ENCODE measurements around the gene FABP3. TPM values are rescaled to one million over a fixed set of nuclear protein-coding genes. Genes with fewer than 3 reads are reported as not detected.

Gene FABP3
- total RNA-seq, 2 experiments from 2014 or later, result not detected

GRCh38 chr1:31382379-31382989 lies 9.6 kb upstream of the FABP3 start:
- H3K27me3 ChIP-seq (ENCODE audit: control insufficient read depth in 1 of 2, insufficient read depth in 2 of 2, low read length in 2 of 2), result peaks cover 3 to 14% of the 10 kb centered on the region in 2 experiments
- no peak overlapping the region for H3K27ac ChIP-seq (ENCODE audit: low read depth in 1 of 2, low read length in 2 of 2)
- no peak for TF ChIP-seq CTCF (IDR thresholded peaks at IDR 0.05)
- CTCF ChIA-PET, result no interaction called here
- POLR2A ChIA-PET, result no interaction called here
- no peak for DNase-seq
- no peaks in the 10 kb centered on the region for H3K4me1 ChIP-seq (ENCODE audit: insufficient read depth, low read length)
- H3K36me3 ChIP-seq (ENCODE audit: insufficient read depth, low read length), result no peaks in the 10 kb centered on the region
- intact Hi-C loops (cut with DNase I, micrococcal nuclease), result no loop called here
- Mint-ChIP-seq H3K27ac (no peak overlapping the region), H3K9me3 (no peaks in the 10 kb centered on the region), H3K4me3 (no peak overlapping the region), H3K4me1 (ENCODE audit: low read depth) (no peaks in the 10 kb centered on the region), H3K27me3 (peaks cover 32% of the 10 kb centered on the region), H3K36me3 (ENCODE audit: low read depth) (no peaks in the 10 kb centered on the region)
- no peak overlapping the region for H3K4me3 ChIP-seq (ENCODE audit: low read length)
- no peak for ATAC-seq (ENCODE audit: poor library complexity)
- no peaks in the 10 kb centered on the region for H3K9me3 ChIP-seq (ENCODE audit: control insufficient read depth in 1 of 2, insufficient read depth in 1 of 2, low read length in 2 of 2)

- H3K9me3 ChIP-seq (ENCODE audit: control insufficient read depth in 1 of 2, insufficient read depth in 1 of 2, low read length in 2 of 2), result no peaks in the 10 kb centered on the region
- no peak overlapping the region for H3K4me3 ChIP-seq (ENCODE audit: low read length)
- intact Hi-C loops (cut with DNase I, micrococcal nuclease), result no loop called here
- no peak overlapping the region for H3K4me3 Mint-ChIP-seq
- H3K4me1 Mint-ChIP-seq (ENCODE audit: low read depth), result no peaks in the 10 kb centered on the region
- ChIA-PET CTCF (no interaction called here), POLR2A (no interaction called here)
- DNase-seq (no peak), ATAC-seq (ENCODE audit: poor library complexity) (no peak)
- H3K27ac Mint-ChIP-seq, result no peak overlapping the region
- no peak overlapping the region for H3K27ac ChIP-seq (ENCODE audit: low read depth in 1 of 2, low read length in 2 of 2)
- no peak for TF ChIP-seq CTCF (IDR thresholded peaks at IDR 0.05)
- H3K4me1 ChIP-seq (ENCODE audit: insufficient read depth, low read length), result no peaks in the 10 kb centered on the region
- H3K9me3 Mint-ChIP-seq, result no peaks in the 10 kb centered on the region
- no peaks in the 10 kb centered on the region for H3K36me3 ChIP-seq (ENCODE audit: insufficient read depth, low read length)
- peaks cover 32% of the 10 kb centered on the region for H3K27me3 Mint-ChIP-seq
- peaks cover 3 to 14% of the 10 kb centered on the region in 2 experiments for H3K27me3 ChIP-seq (ENCODE audit: control insufficient read depth in 1 of 2, insufficient read depth in 2 of 2, low read length in 2 of 2)
- H3K36me3 Mint-ChIP-seq (ENCODE audit: low read depth), result no peaks in the 10 kb centered on the region
These were observed 8.8 kb upstream of the FABP3 start for GRCh38 chr1:31381394-31382294.

- no peak overlapping the region for H3K4me3 Mint-ChIP-seq
- no peak for TF ChIP-seq CTCF (IDR thresholded peaks at IDR 0.05)
- DNase-seq (no peak), ATAC-seq (ENCODE audit: poor library complexity) (no peak)
- H3K27me3 Mint-ChIP-seq, result peaks cover 24% of the 10 kb centered on the region
- H3K27ac Mint-ChIP-seq, result no peak overlapping the region
- ChIA-PET POLR2A (no interaction called here), CTCF (interaction anchor here (0.5 kb wide), 1 partner anchor 492 kb away, joined by 3 read pairs; no protein-coding TSS in a partner anchor)
- Histone ChIP-seq H3K4me3 (ENCODE audit: low read length) (no peak overlapping the region), H3K27ac (ENCODE audit: low read depth in 1 of 2, low read length in 2 of 2) (no peak overlapping the region), H3K9me3 (ENCODE audit: control insufficient read depth in 1 of 2, insufficient read depth in 1 of 2, low read length in 2 of 2) (no peaks in the 10 kb centered on the region), H3K36me3 (ENCODE audit: insufficient read depth, low read length) (no peaks in the 10 kb centered on the region), H3K4me1 (ENCODE audit: insufficient read depth, low read length) (no peaks in the 10 kb centered on the region), H3K27me3 (ENCODE audit: control insufficient read depth in 1 of 2, insufficient read depth in 2 of 2, low read length in 2 of 2) (peaks cover 3 to 5% of the 10 kb centered on the region in 2 experiments)
- H3K4me1 Mint-ChIP-seq (ENCODE audit: low read depth), result no peaks in the 10 kb centered on the region
- no peaks in the 10 kb centered on the region for H3K36me3 Mint-ChIP-seq (ENCODE audit: low read depth)
- intact Hi-C loops (cut with DNase I, micrococcal nuclease), result no loop called here
- no peaks in the 10 kb centered on the region for H3K9me3 Mint-ChIP-seq
These were observed 7.3 kb upstream of the FABP3 start for GRCh38 chr1:31380181-31380580.

All from CD4-positive, alpha-beta T cell (primary cell).